Measurements from ENCODE around the gene MARCHF6. TPM values are rescaled to one million over a fixed set of nuclear protein-coding genes. Genes with fewer than 3 reads are reported as not detected.

The MARCHF6 gene
- total and polyA plus RNA-seq, 9 donors = 59.0 to 225 (median 146) TPM

DNA sequence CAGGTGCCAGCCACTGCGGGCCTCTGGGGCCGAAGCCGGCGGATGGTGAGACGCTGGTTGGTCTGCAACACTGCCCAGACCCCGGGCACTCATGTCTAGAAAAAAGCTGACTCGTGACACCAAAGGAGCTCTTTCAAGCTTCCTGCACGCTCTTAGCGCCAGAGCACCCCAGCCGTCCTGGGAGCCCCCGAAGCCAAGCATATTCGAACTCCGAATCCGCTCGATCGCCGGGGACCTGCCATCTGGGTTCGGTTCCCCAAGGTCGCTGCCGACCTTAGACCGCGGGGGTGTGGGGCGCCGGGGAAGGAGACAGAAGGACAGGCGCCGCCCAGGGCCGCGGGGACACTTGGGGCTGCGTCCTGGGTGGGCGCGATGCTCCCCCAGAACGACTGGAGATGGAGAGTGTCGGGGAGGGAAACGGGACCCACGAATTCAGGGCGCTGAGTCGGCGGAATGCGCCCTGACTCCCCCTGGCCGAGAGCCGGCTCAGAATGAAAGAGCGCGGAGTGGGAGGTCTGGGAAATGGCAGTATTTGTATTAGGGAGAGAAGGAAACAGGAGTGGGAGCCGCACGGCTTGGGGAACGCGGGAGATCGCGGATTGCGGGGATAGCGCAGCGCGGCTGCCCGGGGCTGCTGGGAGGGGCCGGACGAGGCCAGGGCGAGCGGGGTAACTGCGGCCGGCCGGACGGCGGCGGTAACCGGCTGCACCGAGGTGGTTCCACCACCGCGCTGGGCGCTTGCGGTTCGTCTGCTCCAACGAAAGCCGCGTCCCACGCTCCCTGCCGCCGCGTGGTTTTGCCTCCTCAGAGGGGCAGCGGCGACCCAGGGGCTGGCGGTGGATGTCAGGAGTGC, 20.1 kb upstream of the MARCHF6 start:
- Histone ChIP-seq H3K27me3 (no peaks in the 10 kb centered on the region), H3K27ac (peak overlapping the region; percentile 57 to 72), H3K4me3 (peak overlapping the region; percentile 51), H3K4me1 (ENCODE audit: insufficient read depth) (peaks cover 30% of the 10 kb centered on the region), H3K9me3 (no peaks in the 10 kb centered on the region), H3K36me3 (no peaks in the 10 kb centered on the region)
- TF ChIP-seq POLR2A (IDR thresholded peaks at IDR 0.05) (no peak), EP300 (IDR thresholded peaks at IDR 0.05) (no peak)
- TF ChIP-seq, protein P1, sequence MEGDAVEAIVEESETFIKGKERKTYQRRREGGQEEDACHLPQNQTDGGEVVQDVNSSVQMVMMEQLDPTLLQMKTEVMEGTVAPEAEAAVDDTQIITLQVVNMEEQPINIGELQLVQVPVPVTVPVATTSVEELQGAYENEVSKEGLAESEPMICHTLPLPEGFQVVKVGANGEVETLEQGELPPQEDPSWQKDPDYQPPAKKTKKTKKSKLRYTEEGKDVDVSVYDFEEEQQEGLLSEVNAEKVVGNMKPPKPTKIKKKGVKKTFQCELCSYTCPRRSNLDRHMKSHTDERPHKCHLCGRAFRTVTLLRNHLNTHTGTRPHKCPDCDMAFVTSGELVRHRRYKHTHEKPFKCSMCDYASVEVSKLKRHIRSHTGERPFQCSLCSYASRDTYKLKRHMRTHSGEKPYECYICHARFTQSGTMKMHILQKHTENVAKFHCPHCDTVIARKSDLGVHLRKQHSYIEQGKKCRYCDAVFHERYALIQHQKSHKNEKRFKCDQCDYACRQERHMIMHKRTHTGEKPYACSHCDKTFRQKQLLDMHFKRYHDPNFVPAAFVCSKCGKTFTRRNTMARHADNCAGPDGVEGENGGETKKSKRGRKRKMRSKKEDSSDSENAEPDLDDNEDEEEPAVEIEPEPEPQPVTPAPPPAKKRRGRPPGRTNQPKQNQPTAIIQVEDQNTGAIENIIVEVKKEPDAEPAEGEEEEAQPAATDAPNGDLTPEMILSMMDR (IDR thresholded peaks at IDR 0.05) = no peak
- WGBS, 3 donors = 10 to 11% (median 11%) methylated on average over 81 of the region's 81 CpGs
- intact Hi-C loops (cut with DNase I) = no loop called here
- peak; percentile 35 to 69 (median 50) for DNase-seq

DNA sequence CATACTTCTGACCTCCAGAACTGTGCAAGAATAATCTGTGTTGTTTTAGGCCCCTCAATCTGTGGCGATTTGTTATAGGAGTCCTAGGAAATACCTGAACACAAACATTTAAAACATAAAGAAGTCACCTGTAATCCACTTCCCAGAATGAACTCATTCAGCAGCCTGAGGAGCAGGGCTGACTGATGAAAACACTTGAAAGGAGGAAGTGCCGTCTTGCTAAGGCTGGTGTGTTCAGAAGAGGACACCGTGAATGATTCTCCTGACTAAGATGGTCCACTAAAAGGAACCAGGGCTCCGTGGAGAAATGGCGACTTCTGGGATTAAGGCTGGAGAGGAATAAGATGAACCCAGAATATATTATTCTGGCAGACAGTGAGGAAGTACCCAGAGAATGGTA, 18.7 kb upstream of the MARCHF6 start:
- intact Hi-C loops (cut with DNase I) = no loop called here
- WGBS, 3 donors = 91 to 96% (median 95%) methylated on average over 5 of the region's 5 CpGs

DNA sequence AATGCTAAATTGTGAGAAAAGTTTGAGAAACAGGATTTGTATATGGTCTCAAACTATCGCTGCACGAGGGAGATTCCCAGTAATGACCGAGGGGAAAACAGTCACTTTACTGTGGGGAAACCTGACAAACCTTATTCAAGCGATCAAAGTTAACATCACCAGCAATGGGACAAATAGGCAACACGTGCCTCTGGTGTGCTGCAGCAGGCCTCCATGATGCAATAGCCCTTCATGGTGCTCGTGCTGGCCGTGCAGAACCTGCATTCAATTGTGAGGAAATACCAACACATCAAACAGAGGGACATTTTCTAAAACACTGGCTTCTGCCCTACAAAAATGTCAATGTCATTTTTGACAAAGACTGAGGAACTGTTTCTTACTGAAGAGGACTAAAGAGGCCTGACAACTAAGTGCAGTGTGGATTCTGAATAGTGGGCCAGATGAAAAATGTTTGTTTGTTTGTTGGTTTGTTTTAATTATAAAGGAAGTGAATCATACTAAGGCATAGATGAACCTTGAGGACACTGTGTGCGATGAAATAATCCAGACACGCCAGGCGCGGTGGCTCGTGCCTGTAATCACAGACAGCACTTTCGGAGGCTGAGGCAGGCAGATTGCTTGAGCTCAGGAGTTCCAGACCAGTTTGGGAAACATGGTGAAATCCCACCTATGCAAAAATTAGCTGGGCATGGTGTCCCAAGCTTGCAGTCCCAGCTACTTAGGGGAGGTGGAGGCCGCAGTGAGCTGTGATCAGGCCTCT, 17.6 kb upstream of the MARCHF6 start:
- Histone ChIP-seq H3K27ac (no peak overlapping the region), H3K9me3 (no peaks in the 10 kb centered on the region), H3K36me3 (no peaks in the 10 kb centered on the region), H3K27me3 (no peaks in the 10 kb centered on the region), H3K4me3 (no peak overlapping the region), H3K4me1 (ENCODE audit: insufficient read depth) (peaks cover 20% of the 10 kb centered on the region)
- intact Hi-C loops (cut with DNase I) = no loop called here
- TF ChIP-seq EP300 (IDR thresholded peaks at IDR 0.05) (no peak), POLR2A (IDR thresholded peaks at IDR 0.05) (no peak)
- DNase-seq = no peak
- 93 to 97% (median 96%) methylated on average over 14 of the region's 14 CpGs for WGBS, 3 donors

More for the DNA sequence above, 18.7 kb upstream of the MARCHF6 start:
- DNase-seq = no peak
- Histone ChIP-seq H3K36me3 (no peaks in the 10 kb centered on the region), H3K4me1 (ENCODE audit: insufficient read depth) (peaks cover 30% of the 10 kb centered on the region), H3K4me3 (no peak overlapping the region), H3K9me3 (no peaks in the 10 kb centered on the region), H3K27ac (no peak overlapping the region), H3K27me3 (no peaks in the 10 kb centered on the region)
- TF ChIP-seq POLR2A (IDR thresholded peaks at IDR 0.05) (no peak), EP300 (IDR thresholded peaks at IDR 0.05) (no peak)
- TF ChIP-seq, protein P1 (IDR thresholded peaks at IDR 0.05) = no peak

DNA sequence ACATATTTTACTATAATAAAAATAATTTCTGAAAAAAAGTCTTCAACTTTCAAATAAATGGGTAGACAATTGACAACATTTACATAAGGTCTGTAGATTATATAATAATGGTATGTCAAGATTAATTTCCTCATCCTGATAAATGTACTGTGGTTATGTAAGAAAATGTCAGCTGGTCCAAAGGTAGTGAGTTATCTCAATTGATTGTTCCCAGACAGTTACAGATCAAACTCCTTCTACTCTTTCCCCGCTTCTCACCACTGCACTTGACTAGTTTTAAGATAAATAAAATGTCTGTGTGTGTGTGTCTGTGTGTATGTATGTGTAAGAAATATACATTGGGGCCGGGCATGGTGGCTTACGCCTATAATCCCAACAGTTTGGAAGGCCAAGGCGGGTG, 16.4 kb upstream of the MARCHF6 start:
- Histone ChIP-seq H3K27ac (no peak overlapping the region), H3K36me3 (no peaks in the 10 kb centered on the region), H3K9me3 (no peaks in the 10 kb centered on the region), H3K4me3 (no peak overlapping the region), H3K27me3 (no peaks in the 10 kb centered on the region), H3K4me1 (ENCODE audit: insufficient read depth) (peaks cover 9% of the 10 kb centered on the region)
- intact Hi-C loops (cut with DNase I) = no loop called here
- WGBS, 3 donors = 95 to 98% (median 98%) methylated on average over 4 of the region's 4 CpGs
- no peak for DNase-seq
- no peak for TF ChIP-seq POLR2A (IDR thresholded peaks at IDR 0.05)
- TF ChIP-seq, protein P1 (IDR thresholded peaks at IDR 0.05) = no peak
- no peak for TF ChIP-seq EP300 (IDR thresholded peaks at IDR 0.05)
